Right lobe of liver (tissue), 6 donors: ENCODE results near the gene BEST2. TPM values are rescaled to one million over a fixed set of nuclear protein-coding genes. Genes with fewer than 3 reads are reported as not detected.

Experiments
- ATAC-seq, 4 donors: fragments of 200-7000 bp; cut with Tn5 transposase; one replicate each; pipeline ENCODE4 v1.9.1; 2020; ENCODE audit warnings: mild to moderate bottlenecking in 4 of 4, moderate library complexity in 4 of 4
- DNase-seq, 3 donors: peaks; one replicate each; pipeline ENCODE4 v3.0.0-alpha.2; 2020
- H3K27ac ChIP-seq, 3 donors: fragments of 200-600 bp; one replicate each; pipeline ENCODE4 v1.8.0; 2022
- H3K27me3 ChIP-seq, 2 donors: fragments of 200-600 bp; one replicate each; pipeline ENCODE4 v1.8.0; 2022
- H3K36me3 ChIP-seq, 4 donors: fragments of 200-600 bp; sonication (generic) in 1 of 4; one replicate each; pipeline versions ENCODE4 v1.5.1 to v1.8.0; 2017 to 2022; ENCODE audit warnings: control low read depth in 1 of 4
- H3K4me1 ChIP-seq, 4 donors: fragments of 200-600 bp; sonication (generic) in 1 of 4; one replicate each; pipeline versions ENCODE4 v1.5.1 to v1.8.0; 2017 to 2022; ENCODE audit warnings: control low read depth in 1 of 4
- H3K4me3 ChIP-seq, 3 donors: fragments of 200-600 bp; one replicate each; pipeline ENCODE4 v1.8.0; 2022
- H3K9me3 ChIP-seq, 4 donors: fragments of 200-600 bp; sonication (generic) in 1 of 4; one replicate each; pipeline versions ENCODE4 v1.5.1 to v1.8.0; 2017 to 2022; ENCODE audit warnings: control low read depth in 1 of 4
- POLR2A ChIP-seq: fragments of 450-650 bp; IDR thresholded peaks from one replicate; pipeline ENCODE4 v1.6.1; 2017; ENCODE audit warnings: antibody characterized with exemption, mild to moderate bottlenecking
- WGBS: methylation state at CpG from one replicate; pipeline ENCODE4 v1.1.6; 2018; ENCODE audit warnings: low coverage, low lambda C conversion rate; ENCODE audit not compliant: insufficient coverage; ENCODE audit errors: missing lambda C conversion rate; 5-methylcytosine and 5-hydroxymethylcytosine counted together
- intact Hi-C, 2 donors: fragments of 100-400 bp; cut with DNase I; formaldehyde crosslinking; loops; one replicate each; pipeline versions ENCODE4 v1.11.2 to v1.14.1; 2022
- microRNA-seq, 2 donors: library from miRNA; unstranded; fragments of <30 nt; microRNA quantifications; one replicate each; pipeline ENCODE4, GENCODE V29; 2019 to 2020
- small RNA-seq, 2 experiments: library from RNA; depleted of rRNA; stranded (forward); fragments of <200 nt; gene quantifications; one replicate each; pipeline ENCODE3, GENCODE V24; 2016
- total RNA-seq, 6 experiments: library from RNA; depleted of rRNA in 2 of 6; stranded (reverse); fragments of >200 nt in 2 of 6; fragmentation: NEBNext Ultra II Directional in 3 of 6; extraction: Animal tissue kit (Norgen Biotek cat#: 25700) in 3 of 6; gene quantifications; one replicate each; pipeline versions ENCODE4 v1.1.0 to v1.2.4, GENCODE V29; 2016 to 2023
- TF ChIP-seq, protein P1 (sequence below), 4 donors: fragments of 200-600 bp in 3 of 4; fragments of 450-650 bp in 1 of 4; IDR thresholded peaks; one replicate each; pipeline versions ENCODE4 v1.5.1 to v1.8.0; 2016 to 2022; ENCODE audit warnings: antibody characterized with exemption in 4 of 4, mild to moderate bottlenecking in 2 of 4
- donor health status: DM: no; HTN: yes; CAD: no.
- donor health status: DM: no; HTN: no; CAD: no.
- donor health status: DM: no; HTN: no; CAD: no.
- donor health status: DM: no; HTN: yes; CAD: no.
- donor health status: DM: no; HTN: yes; CAD: no.

BEST2 gene
- total RNA-seq, 6 experiments from 2014 or later, result not detected

DNA sequence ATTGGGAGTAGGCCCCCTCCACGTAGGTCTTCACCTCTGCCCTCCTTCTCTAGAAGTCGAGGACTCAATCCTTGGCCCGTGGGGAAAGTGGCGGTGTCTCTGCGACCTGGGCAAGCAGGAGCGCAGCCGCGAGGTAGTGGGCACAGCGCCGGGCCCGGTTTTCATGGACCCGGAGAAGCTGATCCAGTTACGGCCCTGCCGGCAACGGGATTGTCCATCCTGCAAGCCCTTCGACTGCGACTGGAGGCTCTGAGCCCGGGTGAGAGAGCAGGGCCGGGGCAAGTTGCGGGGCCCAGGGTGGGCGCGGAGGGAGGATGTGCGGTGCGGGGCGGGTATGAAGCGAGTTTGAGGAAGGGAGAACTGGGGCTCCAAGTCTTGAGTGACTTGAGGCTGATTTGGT, 52.5 kb downstream of the BEST2 start:
- DNase-seq, result peak in 1 of 3 donors; percentile 48
- no peak for TF ChIP-seq POLR2A
- TF ChIP-seq, protein P1, sequence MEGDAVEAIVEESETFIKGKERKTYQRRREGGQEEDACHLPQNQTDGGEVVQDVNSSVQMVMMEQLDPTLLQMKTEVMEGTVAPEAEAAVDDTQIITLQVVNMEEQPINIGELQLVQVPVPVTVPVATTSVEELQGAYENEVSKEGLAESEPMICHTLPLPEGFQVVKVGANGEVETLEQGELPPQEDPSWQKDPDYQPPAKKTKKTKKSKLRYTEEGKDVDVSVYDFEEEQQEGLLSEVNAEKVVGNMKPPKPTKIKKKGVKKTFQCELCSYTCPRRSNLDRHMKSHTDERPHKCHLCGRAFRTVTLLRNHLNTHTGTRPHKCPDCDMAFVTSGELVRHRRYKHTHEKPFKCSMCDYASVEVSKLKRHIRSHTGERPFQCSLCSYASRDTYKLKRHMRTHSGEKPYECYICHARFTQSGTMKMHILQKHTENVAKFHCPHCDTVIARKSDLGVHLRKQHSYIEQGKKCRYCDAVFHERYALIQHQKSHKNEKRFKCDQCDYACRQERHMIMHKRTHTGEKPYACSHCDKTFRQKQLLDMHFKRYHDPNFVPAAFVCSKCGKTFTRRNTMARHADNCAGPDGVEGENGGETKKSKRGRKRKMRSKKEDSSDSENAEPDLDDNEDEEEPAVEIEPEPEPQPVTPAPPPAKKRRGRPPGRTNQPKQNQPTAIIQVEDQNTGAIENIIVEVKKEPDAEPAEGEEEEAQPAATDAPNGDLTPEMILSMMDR (IDR thresholded peaks at IDR 0.05), result no peak
- no peaks in the 10 kb centered on the region for H3K27me3 ChIP-seq
- peaks cover 0 to 9% (median 3%) of the 10 kb centered on the region in 4 donors for H3K36me3 ChIP-seq
- ATAC-seq, result no peak
- 87% methylated on average over 23 of the region's 26 CpGs for WGBS
- intact Hi-C loops, result no loop called here
- no peaks in the 10 kb centered on the region for H3K9me3 ChIP-seq
- H3K27ac ChIP-seq, result no peak overlapping the region
- H3K4me1 ChIP-seq, result peaks cover 0 to 11% (median 0%) of the 10 kb centered on the region in 4 donors
- H3K4me3 ChIP-seq, result no peak overlapping the region

DNA sequence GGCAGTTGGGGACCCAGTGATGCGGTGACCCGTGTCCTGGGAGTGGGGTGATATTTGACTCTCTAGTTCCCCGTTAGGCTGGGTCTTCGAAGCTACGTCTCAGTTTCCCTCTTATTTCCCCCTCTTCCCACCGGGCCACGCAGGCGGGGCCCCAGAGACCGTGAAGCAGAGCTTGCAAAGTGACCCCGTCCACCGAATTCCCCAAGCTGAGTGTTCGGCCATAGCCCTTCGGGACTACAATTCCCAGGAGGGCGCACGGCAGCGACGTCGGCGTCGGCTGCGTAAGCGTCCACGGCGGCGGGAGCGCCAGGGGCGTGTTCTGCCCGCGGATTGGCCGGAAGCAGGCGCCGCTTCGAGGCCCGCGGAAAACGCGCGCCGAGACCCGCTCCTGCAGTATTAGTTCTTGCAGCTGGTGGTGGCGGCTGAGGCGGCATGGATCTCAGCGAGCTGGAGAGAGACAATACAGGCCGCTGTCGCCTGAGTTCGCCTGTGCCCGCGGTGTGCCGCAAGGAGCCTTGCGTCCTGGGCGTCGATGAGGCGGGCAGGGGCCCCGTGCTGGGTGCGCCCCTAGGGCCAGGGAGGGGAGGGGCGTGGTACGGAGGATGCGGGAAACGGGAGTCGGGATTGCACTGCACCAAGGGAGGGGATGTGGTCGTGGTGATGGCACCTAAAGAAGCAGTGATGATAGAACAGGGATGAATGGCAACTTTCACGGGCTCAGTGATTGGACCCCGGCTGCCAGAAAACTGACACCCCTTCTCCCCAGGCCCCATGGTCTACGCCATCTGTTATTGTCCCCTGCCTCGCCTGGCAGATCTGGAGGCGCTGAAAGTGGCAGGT, 54.9 kb downstream of the BEST2 start, which contains the start of gene RNASEH2A:
RNASEH2A (plus strand) TSS at position 343 of the 840 bp plus-strand sequence; CDS start at position 433, 90 bp downstream.
- DNase-seq, result peak; percentile 91 to 93 (median 91)
- Histone ChIP-seq H3K9me3 (no peaks in the 10 kb centered on the region), H3K27ac (peak within 1 kb of the TSS in 1 of 3 donors; percentile 36), H3K36me3 (no peaks in the 10 kb centered on the region), H3K27me3 (no peaks in the 10 kb centered on the region), H3K4me1 (peaks cover 0 to 11% (median 0%) of the 10 kb centered on the region in 4 donors), H3K4me3 (peak within 1 kb of the TSS; percentile 27 to 66 (median 51))
- TF ChIP-seq, protein P1 (IDR thresholded peaks at IDR 0.05), result peak in 1 of 4 donors; percentile 4
- no peak for TF ChIP-seq POLR2A
- peak; percentile 86 to 91 (median 87) for ATAC-seq
- WGBS, result 4% methylated on average over 18 of the region's 66 CpGs
- intact Hi-C loops, result no loop called here

Small RNAs within 50 kb of the gene (microRNA-seq; reads per million reads assigned to microRNA genes)
- gene MIR5684, result 0 reads per million in 2 donors

Small RNAs within 50 kb of the gene (small RNA-seq; reads per million reads assigned to genes)
- gene MIR5684 (0 reads per million in 2 experiments), gene SNORD41 (61.5 to 81.9 reads per million in 2 experiments)

Other genes with a start within 250 kb of the BEST2 start
- gene ZNF564, start 200.3 kb upstream of the BEST2 start, total RNA-seq, result 1 to 10 TPM; 3.1 to 8.1 (median 5.3) TPM
- 1 to 10 TPM; 3.6 to 7.0 (median 4.3) TPM for gene ZNF490, start 141.0 kb upstream of the BEST2 start, total RNA-seq
- 10 to 100 TPM in 1 of 6 experiments, 1 to 10 TPM in 5; 5.5 to 10.7 (median 7.8) TPM for gene ZNF791, start 140.9 kb upstream of the BEST2 start, total RNA-seq
- 10 to 100 TPM; 32.7 to 76.5 (median 53.6) TPM for gene MAN2B1, start 85.0 kb upstream of the BEST2 start, total RNA-seq
- gene WDR83, start 85.0 kb upstream of the BEST2 start, total RNA-seq, result 1 to 10 TPM; 2.5 to 6.2 (median 4.2) TPM
- 10 to 100 TPM; 29.5 to 60.5 (median 45.8) TPM for gene DHPS, start 69.9 kb upstream of the BEST2 start, total RNA-seq
- not detected for gene GNG14, start 63.8 kb upstream of the BEST2 start, total RNA-seq
- 1 to 10 TPM; 1.6 to 4.9 (median 2.6) TPM for gene FBXW9, start 55.2 kb upstream of the BEST2 start, total RNA-seq
- 10 to 100 TPM; 14.8 to 28.7 (median 19.6) TPM for gene TNPO2, start 27.9 kb upstream of the BEST2 start, total RNA-seq
- 100 to 1,000 TPM in 4 of 6 experiments, 10 to 100 TPM in 2; 69.8 to 244 (median 106) TPM for gene TRIR, start 17.1 kb upstream of the BEST2 start, total RNA-seq
- 10 to 100 TPM; 22.3 to 35.8 (median 25.8) TPM for gene GET3, start 14.3 kb upstream of the BEST2 start, total RNA-seq
- gene HOOK2, start 23.8 kb downstream of the BEST2 start, total RNA-seq, result 10 to 100 TPM; 16.6 to 34.5 (median 17.6) TPM
- 100 to 1,000 TPM in 2 of 6 experiments, 10 to 100 TPM in 4; 10.2 to 378 (median 66.0) TPM for gene JUNB, start 39.7 kb downstream of the BEST2 start, total RNA-seq
- gene PRDX2, start 50.0 kb downstream of the BEST2 start, total RNA-seq, result 100 to 1,000 TPM; 164 to 466 (median 202) TPM
- 1 to 10 TPM in 3 of 6 experiments, under 1 TPM in 2, not detected in 1; 0.62 to 2.0 (median 1.2) TPM for gene THSD8, start 50.3 kb downstream of the BEST2 start, total RNA-seq
- 1 to 10 TPM; 2.1 to 7.1 (median 3.7) TPM for gene RNASEH2A, start 54.8 kb downstream of the BEST2 start, total RNA-seq
- gene RTBDN, start 82.8 kb downstream of the BEST2 start, total RNA-seq, result not detected
- gene MAST1, start 86.7 kb downstream of the BEST2 start, total RNA-seq, result under 1 TPM in 4 of 6 experiments, not detected in 2; 0.06 to 0.49 (median 0.34) TPM
- 10 to 100 TPM; 18.2 to 36.3 (median 26.8) TPM for gene DNASE2, start 129.7 kb downstream of the BEST2 start, total RNA-seq
- 1 to 10 TPM in 1 of 6 experiments, under 1 TPM in 2, not detected in 3; 0.32 to 1.7 (median 0.44) TPM for gene KLF1, start 135.4 kb downstream of the BEST2 start, total RNA-seq
- gene GCDH, start 139.4 kb downstream of the BEST2 start, total RNA-seq, result 100 to 1,000 TPM in 1 of 6 experiments, 10 to 100 TPM in 5; 42.2 to 119 (median 59.5) TPM
- gene SYCE2, start 167.5 kb downstream of the BEST2 start, total RNA-seq, result under 1 TPM in 1 of 6 experiments, not detected in 5; 0.18 TPM
- 10 to 100 TPM; 22.9 to 46.2 (median 29.0) TPM for gene FARSA, start 181.9 kb downstream of the BEST2 start, total RNA-seq
- gene CALR, start 186.8 kb downstream of the BEST2 start, total RNA-seq, result 1,000 to 10,000 TPM in 3 of 6 experiments, 100 to 1,000 TPM in 3; 771 to 1,471 (median 1,008) TPM
- 10 to 100 TPM; 37.8 to 69.0 (median 52.9) TPM for gene RAD23A, start 194.1 kb downstream of the BEST2 start, total RNA-seq
- gene GADD45GIP1, start 205.4 kb downstream of the BEST2 start, total RNA-seq, result 10 to 100 TPM in 3 of 6 experiments, 1 to 10 TPM in 3; 7.7 to 29.3 (median 10.0) TPM
- gene DAND5, start 217.8 kb downstream of the BEST2 start, total RNA-seq, result not detected
- 10 to 100 TPM; 20.3 to 40.0 (median 26.7) TPM for gene NFIX, start 243.7 kb downstream of the BEST2 start, total RNA-seq